Testis (tissue), 3 donors: Measurements from ENCODE around the gene MAEA. TPM values are rescaled to one million over a fixed set of nuclear protein-coding genes. Genes with fewer than 3 reads are reported as not detected.

ENCODE experiments used
- DNase-seq: peaks from one replicate; pipeline ENCODE4 v3.0.0-alpha.2; 2019
- H3K27ac ChIP-seq, 2 donors: fragments of 200-600 bp; sonication (generic); one replicate each; pipeline ENCODE4 v1.5.1; 2019
- H3K27me3 ChIP-seq: fragments of 200-600 bp; sonication (generic); one replicate; pipeline ENCODE4 v1.5.1; 2019
- H3K36me3 ChIP-seq: fragments of 200-600 bp; sonication (generic); one replicate; pipeline ENCODE4 v1.5.1; 2017; ENCODE audit warnings: low read depth; ENCODE audit errors: missing control alignments
- H3K4me1 ChIP-seq: fragments of 200-600 bp; sonication (generic); one replicate; pipeline ENCODE4 v1.5.1; 2019
- H3K4me3 ChIP-seq, 2 donors: fragments of 200-600 bp; sonication (generic); one replicate each; pipeline ENCODE4 v1.5.1; 2017 to 2019
- H3K9me3 ChIP-seq: fragments of 200-600 bp; sonication (generic); one replicate; pipeline ENCODE4 v1.5.1; 2017
- CTCF ChIP-seq, 3 experiments: fragments of 450-650 bp in 2 of 3; fragments of 200-600 bp in 1 of 3; sonication (generic) in 1 of 3; IDR thresholded peaks; one replicate each; pipeline ENCODE4 v1.5.1; 2016 to 2019; ENCODE audit warnings: antibody characterized with exemption in 3 of 3, mild to moderate bottlenecking in 2 of 3, moderate library complexity in 1 of 3
- POLR2A ChIP-seq: fragments of 450-650 bp; IDR thresholded peaks from one replicate; pipeline ENCODE4 v1.6.1; 2017; ENCODE audit warnings: antibody characterized with exemption, mild to moderate bottlenecking, moderate library complexity
- WGBS, 2 donors: methylation state at CpG; one replicate each; pipeline ENCODE4 v1.1.5; 2018; 5-methylcytosine and 5-hydroxymethylcytosine counted together
- intact Hi-C: fragments of 100-400 bp; cut with DNase I; formaldehyde crosslinking; loops from one replicate; pipeline ENCODE4 v1.15.1; 2023; ENCODE audit warnings: low total_unique reads
- polyA plus RNA-seq: library from polyadenylated mRNA; stranded (reverse); fragments of 350-450 nt; fragmentation: Illumina TruSeq; extraction: RNeasy Lipid Tissue Mini Kit (QIAGEN cat#74804); gene quantifications from one replicate; pipeline ENCODE4 v1.2.3, GENCODE V29; 2014; ENCODE audit warnings: low read depth, low replicate concordance; ENCODE audit not compliant: insufficient read depth
- total RNA-seq, 2 donors: library from RNA; depleted of rRNA; stranded (reverse); fragments of >200 nt; gene quantifications; one replicate each; pipeline ENCODE4 v1.2.3, GENCODE V29; 2016

The MAEA gene
- total and polyA plus RNA-seq, 3 donors from 2014 or later: 71.2 to 129 (median 94.2) TPM

- no peak for DNase-seq
- Histone ChIP-seq H3K9me3 (no peaks in the 10 kb centered on the region), H3K36me3 (no peaks in the 10 kb centered on the region), H3K4me3 (no peak overlapping the region), H3K4me1 (no peaks in the 10 kb centered on the region), H3K27ac (no peak overlapping the region), H3K27me3 (no peaks in the 10 kb centered on the region)
- intact Hi-C loops: no loop called here
- TF ChIP-seq POLR2A: no peak
- WGBS, 2 donors: 95 to 100% methylated on average over 5 to 32 of the region's 32 CpGs
These were observed 87.3 kb downstream of the MAEA start for GRCh38 chr4:1376841-1377605.

GRCh38 chr4:1377606-1378261, 88.0 kb downstream of the MAEA start:
- no peaks in the 10 kb centered on the region for H3K9me3 ChIP-seq
- no peaks in the 10 kb centered on the region for H3K36me3 ChIP-seq
- H3K4me3 ChIP-seq: no peak overlapping the region
- no peaks in the 10 kb centered on the region for H3K27me3 ChIP-seq
- 91 to 100% methylated on average over 1 to 19 of the region's 19 CpGs for WGBS, 2 donors
- H3K4me1 ChIP-seq: no peaks in the 10 kb centered on the region
- intact Hi-C loops: no loop called here
- H3K27ac ChIP-seq: no peak overlapping the region
- no peak for DNase-seq
- TF ChIP-seq CTCF (IDR thresholded peaks at IDR 0.05) (no peak), POLR2A (no peak)

- 88 to 95% methylated on average over 15 to 27 of the region's 30 CpGs for WGBS, 2 donors
- H3K27ac ChIP-seq: no peak overlapping the region
- DNase-seq: no peak
- H3K36me3 ChIP-seq: no peaks in the 10 kb centered on the region
- H3K9me3 ChIP-seq: no peaks in the 10 kb centered on the region
- no peaks in the 10 kb centered on the region for H3K4me1 ChIP-seq
- intact Hi-C loops: no loop called here
- H3K4me3 ChIP-seq: no peak overlapping the region
- no peaks in the 10 kb centered on the region for H3K27me3 ChIP-seq
- TF ChIP-seq CTCF (IDR thresholded peaks at IDR 0.05) (no peak), POLR2A (no peak)
These were observed 89.0 kb downstream of the MAEA start for GRCh38 chr4:1378559-1379231.

- Histone ChIP-seq H3K4me3 (no peak overlapping the region), H3K27ac (no peak overlapping the region), H3K36me3 (no peaks in the 10 kb centered on the region), H3K9me3 (no peaks in the 10 kb centered on the region), H3K27me3 (no peaks in the 10 kb centered on the region), H3K4me1 (no peaks in the 10 kb centered on the region)
- TF ChIP-seq CTCF (IDR thresholded peaks at IDR 0.05) (no peak), POLR2A (no peak)
- intact Hi-C loops: no loop called here
- DNase-seq: no peak
- 91 to 100% methylated on average over 2 to 26 of the region's 27 CpGs for WGBS, 2 donors
These were observed 89.7 kb downstream of the MAEA start for GRCh38 chr4:1379351-1379781.

- Histone ChIP-seq H3K36me3 (no peaks in the 10 kb centered on the region), H3K4me1 (no peaks in the 10 kb centered on the region), H3K27me3 (no peaks in the 10 kb centered on the region), H3K4me3 (no peak overlapping the region), H3K27ac (no peak overlapping the region), H3K9me3 (no peaks in the 10 kb centered on the region)
- no peak for DNase-seq
- 90 to 95% methylated on average over 2 to 22 of the region's 31 CpGs for WGBS, 2 donors
- intact Hi-C loops: no loop called here
- TF ChIP-seq POLR2A (no peak), CTCF (IDR thresholded peaks at IDR 0.05) (no peak)
These were observed 90.2 kb downstream of the MAEA start for GRCh38 chr4:1379801-1380331.
